ENCODE measurements around the gene ARSA. TPM values are rescaled to one million over a fixed set of nuclear protein-coding genes. Genes with fewer than 3 reads are reported as not detected.

The ARSA gene
- total RNA-seq, 2 experiments from 2014 or later = 31.6 to 34.4 TPM

GRCh38 chr22:50676180-50676636 is 48.3 kb upstream of the ARSA start:
- Histone ChIP-seq H3K36me3 (ENCODE audit: insufficient read depth, low read length) (no peaks in the 10 kb centered on the region), H3K9me3 (ENCODE audit: low read length) (no peaks in the 10 kb centered on the region), H3K4me2 (ENCODE audit: low read length) (no peak overlapping the region), H3K9me2 (ENCODE audit: insufficient read depth, low read length) (no peaks in the 10 kb centered on the region), H4K20me1 (ENCODE audit: insufficient read depth, low read length) (no peaks in the 10 kb centered on the region), H3K27ac (ENCODE audit: low read depth, low read length, poor library complexity, severe bottlenecking) (no peak overlapping the region), H3K79me2 (ENCODE audit: insufficient read depth, low read depth, low read length) (no peaks in the 10 kb centered on the region), H2AFZ (ENCODE audit: low read length) (no peak overlapping the region), H3K4me3 (ENCODE audit: low read depth, low read length, poor library complexity, severe bottlenecking) (no peak overlapping the region), H3K4me1 (ENCODE audit: insufficient read depth, low read length, poor library complexity, severe bottlenecking) (no peaks in the 10 kb centered on the region)
- intact Hi-C loops (cut with micrococcal nuclease; ENCODE audit: unreplicated experiment) = no loop called here
- ChIA-PET CTCF (ENCODE audit: unreplicated experiment) (no interaction called here), POLR2A (no interaction called here)
- TF ChIP-seq CTCF (conservative IDR thresholded peaks at IDR 0.05; ENCODE audit: low read length) = no peak
- no peak for TF ChIP-seq EZH2phosphoT487 (IDR thresholded peaks at IDR 0.05; ENCODE audit: borderline replicate concordance, low read depth, low read length)
- DNase-seq (ENCODE audit: low spot score) = no peak
- no TSS peak for BruUV-seq (replicated peaks)

GRCh38 chr22:50675553-50676179 is 47.7 kb upstream of the ARSA start:
- Histone ChIP-seq H3K9me3 (ENCODE audit: low read length) (no peaks in the 10 kb centered on the region), H3K36me3 (ENCODE audit: insufficient read depth, low read length) (no peaks in the 10 kb centered on the region), H4K20me1 (ENCODE audit: insufficient read depth, low read length) (no peaks in the 10 kb centered on the region), H3K79me2 (ENCODE audit: insufficient read depth, low read depth, low read length) (no peaks in the 10 kb centered on the region), H3K4me3 (ENCODE audit: low read depth, low read length, poor library complexity, severe bottlenecking) (no peak overlapping the region), H3K4me1 (ENCODE audit: insufficient read depth, low read length, poor library complexity, severe bottlenecking) (no peaks in the 10 kb centered on the region), H3K4me2 (ENCODE audit: low read length) (no peak overlapping the region), H2AFZ (ENCODE audit: low read length) (no peak overlapping the region), H3K27ac (ENCODE audit: low read depth, low read length, poor library complexity, severe bottlenecking) (no peak overlapping the region), H3K9me2 (ENCODE audit: insufficient read depth, low read length) (no peaks in the 10 kb centered on the region)
- no peak for DNase-seq (ENCODE audit: low spot score)
- TF ChIP-seq EZH2phosphoT487 (IDR thresholded peaks at IDR 0.05; ENCODE audit: borderline replicate concordance, low read depth, low read length) (no peak), CTCF (conservative IDR thresholded peaks at IDR 0.05; ENCODE audit: low read length) (no peak)
- CTCF ChIA-PET (ENCODE audit: unreplicated experiment) = no interaction called here
- BruUV-seq (replicated peaks) = no TSS peak
- intact Hi-C loops (cut with micrococcal nuclease; ENCODE audit: unreplicated experiment) = no loop called here
- POLR2A ChIA-PET = no interaction called here
